Measurements from ENCODE around the gene SLC27A5. TPM values are rescaled to one million over a fixed set of nuclear protein-coding genes. Genes with fewer than 3 reads are reported as not detected.
"Not testable (repeated sequence)": the region's sequence is repeated elsewhere in the genome, so short reads cannot be mapped to it uniquely, and the experiment has no call there.

The SLC27A5 gene
- total and polyA plus RNA-seq, 4 donors: 9.5 to 25.5 (median 22.9) TPM

- Histone ChIP-seq H3K27ac (ENCODE audit: low read depth, low read length) (peak overlapping the region; percentile 47), H3K36me3 (ENCODE audit: control insufficient read depth, insufficient read depth, low read length) (no peaks in the 10 kb centered on the region), H3K4me3 (ENCODE audit: low read depth, low read length) (peak overlapping the region; percentile 57), H3K9me3 (ENCODE audit: control insufficient read depth, insufficient read depth, low read length) (no peaks in the 10 kb centered on the region), H3K4me1 (ENCODE audit: control insufficient read depth, insufficient read depth, low read length) (peaks cover 25% of the 10 kb centered on the region), H3K27me3 (ENCODE audit: control insufficient read depth, insufficient read depth, low read length) (no peaks in the 10 kb centered on the region)
- WGBS (ENCODE audit: insufficient coverage): 49% methylated on average over 19 of the region's 22 CpGs
- DNase-seq (ENCODE audit: low read depth in 4 of 6, low spot score in 6 of 6): no peak
These were observed 13.3 kb downstream of the SLC27A5 start for GRCh38 chr19:58498316-58499020.

- no peak for DNase-seq (ENCODE audit: low read depth in 4 of 6, low spot score in 6 of 6)
- peaks cover 25% of the 10 kb centered on the region for H3K4me1 ChIP-seq (ENCODE audit: control insufficient read depth, insufficient read depth, low read length)
- 92% methylated on average over 8 of the region's 8 CpGs for WGBS (ENCODE audit: insufficient coverage)
- no peaks in the 10 kb centered on the region for H3K27me3 ChIP-seq (ENCODE audit: control insufficient read depth, insufficient read depth, low read length)
- H3K9me3 ChIP-seq (ENCODE audit: control insufficient read depth, insufficient read depth, low read length): no peaks in the 10 kb centered on the region
- H3K4me3 ChIP-seq (ENCODE audit: low read depth, low read length): no peak overlapping the region
- no peak overlapping the region for H3K27ac ChIP-seq (ENCODE audit: low read depth, low read length)
- H3K36me3 ChIP-seq (ENCODE audit: control insufficient read depth, insufficient read depth, low read length): no peaks in the 10 kb centered on the region
These were observed 14.1 kb downstream of the SLC27A5 start for GRCh38 chr19:58497634-58498170.

GRCh38 chr19:58492265-58492664 lies 19.5 kb downstream of the SLC27A5 start:
- Histone ChIP-seq H3K36me3 (ENCODE audit: control insufficient read depth, insufficient read depth, low read length) (no peaks in the 10 kb centered on the region), H3K27me3 (ENCODE audit: control insufficient read depth, insufficient read depth, low read length) (no peaks in the 10 kb centered on the region), H3K27ac (ENCODE audit: low read depth, low read length) (no peak overlapping the region), H3K4me1 (ENCODE audit: control insufficient read depth, insufficient read depth, low read length) (no peaks in the 10 kb centered on the region), H3K4me3 (ENCODE audit: low read depth, low read length) (no peak overlapping the region), H3K9me3 (ENCODE audit: control insufficient read depth, insufficient read depth, low read length) (no peaks in the 10 kb centered on the region)
- 100% methylated on average over 3 of the region's 14 CpGs for WGBS (ENCODE audit: insufficient coverage)
- DNase-seq (ENCODE audit: low read depth in 4 of 6, low spot score in 6 of 6): no peak

- Histone ChIP-seq H3K27ac (ENCODE audit: low read depth, low read length) (no peak overlapping the region), H3K9me3 (ENCODE audit: control insufficient read depth, insufficient read depth, low read length) (no peaks in the 10 kb centered on the region), H3K4me3 (ENCODE audit: low read depth, low read length) (no peak overlapping the region), H3K36me3 (ENCODE audit: control insufficient read depth, insufficient read depth, low read length) (no peaks in the 10 kb centered on the region), H3K27me3 (ENCODE audit: control insufficient read depth, insufficient read depth, low read length) (no peaks in the 10 kb centered on the region), H3K4me1 (ENCODE audit: control insufficient read depth, insufficient read depth, low read length) (no peaks in the 10 kb centered on the region)
- DNase-seq (ENCODE audit: low read depth in 4 of 6, low spot score in 6 of 6): no peak
- 89% methylated on average over 5 of the region's 5 CpGs for WGBS (ENCODE audit: insufficient coverage)
These were observed 20.4 kb downstream of the SLC27A5 start for GRCh38 chr19:58491393-58491792.

- H3K36me3 ChIP-seq (ENCODE audit: control insufficient read depth, insufficient read depth, low read length): peaks cover 37% of the 10 kb centered on the region
- no CpG with 5 or more reads among the region's 5 CpGs for WGBS (ENCODE audit: insufficient coverage)
- not testable (repeated sequence) for DNase-seq (ENCODE audit: low read depth in 4 of 6, low spot score in 6 of 6); H3K9me3 ChIP-seq (ENCODE audit: control insufficient read depth, insufficient read depth, low read length); H3K27me3 ChIP-seq (ENCODE audit: control insufficient read depth, insufficient read depth, low read length); H3K27ac ChIP-seq (ENCODE audit: low read depth, low read length); H3K4me1 ChIP-seq (ENCODE audit: control insufficient read depth, insufficient read depth, low read length); H3K4me3 ChIP-seq (ENCODE audit: low read depth, low read length)
These were observed 27.4 kb downstream of the SLC27A5 start for GRCh38 chr19:58484349-58484748.

GRCh38 chr19:58483776-58484175 lies 28.0 kb downstream of the SLC27A5 start:
- no peak overlapping the region for H3K27ac ChIP-seq (ENCODE audit: low read depth, low read length)
- DNase-seq (ENCODE audit: low read depth in 4 of 6, low spot score in 6 of 6): no peak
- 100% methylated on average over 1 of the region's 2 CpGs for WGBS (ENCODE audit: insufficient coverage)
- H3K27me3 ChIP-seq (ENCODE audit: control insufficient read depth, insufficient read depth, low read length): no peaks in the 10 kb centered on the region
- peaks cover 42% of the 10 kb centered on the region for H3K36me3 ChIP-seq (ENCODE audit: control insufficient read depth, insufficient read depth, low read length)
- H3K4me3 ChIP-seq (ENCODE audit: low read depth, low read length): no peak overlapping the region
- no peaks in the 10 kb centered on the region for H3K9me3 ChIP-seq (ENCODE audit: control insufficient read depth, insufficient read depth, low read length)
- H3K4me1 ChIP-seq (ENCODE audit: control insufficient read depth, insufficient read depth, low read length): no peaks in the 10 kb centered on the region

- Histone ChIP-seq H3K4me3 (ENCODE audit: low read depth, low read length) (no peak overlapping the region), H3K9me3 (ENCODE audit: control insufficient read depth, insufficient read depth, low read length) (no peaks in the 10 kb centered on the region), H3K27ac (ENCODE audit: low read depth, low read length) (no peak overlapping the region), H3K4me1 (ENCODE audit: control insufficient read depth, insufficient read depth, low read length) (peaks cover 6% of the 10 kb centered on the region), H3K36me3 (ENCODE audit: control insufficient read depth, insufficient read depth, low read length) (peaks cover 55% of the 10 kb centered on the region), H3K27me3 (ENCODE audit: control insufficient read depth, insufficient read depth, low read length) (no peaks in the 10 kb centered on the region)
- 100% methylated on average over 1 of the region's 7 CpGs for WGBS (ENCODE audit: insufficient coverage)
- no peak for DNase-seq (ENCODE audit: low read depth in 4 of 6, low spot score in 6 of 6)
These were observed 29.4 kb downstream of the SLC27A5 start for GRCh38 chr19:58482372-58482771.

GRCh38 chr19:58480831-58481230 lies 31.0 kb downstream of the SLC27A5 start:
- no peak for DNase-seq (ENCODE audit: low read depth in 4 of 6, low spot score in 6 of 6)
- Histone ChIP-seq H3K27me3 (ENCODE audit: control insufficient read depth, insufficient read depth, low read length) (no peaks in the 10 kb centered on the region), H3K36me3 (ENCODE audit: control insufficient read depth, insufficient read depth, low read length) (peaks cover 59% of the 10 kb centered on the region), H3K4me3 (ENCODE audit: low read depth, low read length) (no peak overlapping the region), H3K4me1 (ENCODE audit: control insufficient read depth, insufficient read depth, low read length) (peaks cover 21% of the 10 kb centered on the region), H3K27ac (ENCODE audit: low read depth, low read length) (no peak overlapping the region), H3K9me3 (ENCODE audit: control insufficient read depth, insufficient read depth, low read length) (no peaks in the 10 kb centered on the region)
- no CpG with 5 or more reads among the region's 2 CpGs for WGBS (ENCODE audit: insufficient coverage)

GRCh38 chr19:58480481-58480830 lies 31.3 kb downstream of the SLC27A5 start:
- Histone ChIP-seq H3K27me3 (ENCODE audit: control insufficient read depth, insufficient read depth, low read length) (no peaks in the 10 kb centered on the region), H3K4me3 (ENCODE audit: low read depth, low read length) (no peak overlapping the region), H3K27ac (ENCODE audit: low read depth, low read length) (no peak overlapping the region), H3K36me3 (ENCODE audit: control insufficient read depth, insufficient read depth, low read length) (peaks cover 59% of the 10 kb centered on the region), H3K4me1 (ENCODE audit: control insufficient read depth, insufficient read depth, low read length) (peaks cover 25% of the 10 kb centered on the region), H3K9me3 (ENCODE audit: control insufficient read depth, insufficient read depth, low read length) (no peaks in the 10 kb centered on the region)
- no peak for DNase-seq (ENCODE audit: low read depth in 4 of 6, low spot score in 6 of 6)
- WGBS (ENCODE audit: insufficient coverage): 94% methylated on average over 20 of the region's 20 CpGs
